ENCODE measurements around the gene CPSF6.
"Not testable (repeated sequence)": the region's sequence is repeated elsewhere in the genome, so short reads cannot be mapped to it uniquely, and the experiment has no call there.

CPSF6 gene

DNA sequence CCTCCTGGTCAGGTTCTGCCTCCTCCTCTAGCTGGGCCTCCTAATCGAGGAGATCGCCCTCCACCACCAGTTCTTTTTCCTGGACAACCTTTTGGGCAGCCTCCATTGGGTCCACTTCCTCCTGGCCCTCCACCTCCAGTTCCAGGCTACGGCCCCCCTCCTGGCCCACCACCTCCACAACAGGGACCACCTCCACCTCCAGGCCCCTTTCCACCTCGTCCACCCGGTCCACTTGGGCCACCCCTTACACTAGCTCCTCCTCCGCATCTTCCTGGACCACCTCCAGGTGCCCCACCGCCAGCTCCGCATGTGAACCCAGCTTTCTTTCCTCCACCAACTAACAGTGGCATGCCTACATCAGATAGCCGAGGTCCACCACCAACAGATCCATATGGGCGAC, 19.3 kb downstream of the CPSF6 start:
- no peak for DNase-seq (ENCODE audit: low read depth)
- TF ChIP-seq, protein P1, sequence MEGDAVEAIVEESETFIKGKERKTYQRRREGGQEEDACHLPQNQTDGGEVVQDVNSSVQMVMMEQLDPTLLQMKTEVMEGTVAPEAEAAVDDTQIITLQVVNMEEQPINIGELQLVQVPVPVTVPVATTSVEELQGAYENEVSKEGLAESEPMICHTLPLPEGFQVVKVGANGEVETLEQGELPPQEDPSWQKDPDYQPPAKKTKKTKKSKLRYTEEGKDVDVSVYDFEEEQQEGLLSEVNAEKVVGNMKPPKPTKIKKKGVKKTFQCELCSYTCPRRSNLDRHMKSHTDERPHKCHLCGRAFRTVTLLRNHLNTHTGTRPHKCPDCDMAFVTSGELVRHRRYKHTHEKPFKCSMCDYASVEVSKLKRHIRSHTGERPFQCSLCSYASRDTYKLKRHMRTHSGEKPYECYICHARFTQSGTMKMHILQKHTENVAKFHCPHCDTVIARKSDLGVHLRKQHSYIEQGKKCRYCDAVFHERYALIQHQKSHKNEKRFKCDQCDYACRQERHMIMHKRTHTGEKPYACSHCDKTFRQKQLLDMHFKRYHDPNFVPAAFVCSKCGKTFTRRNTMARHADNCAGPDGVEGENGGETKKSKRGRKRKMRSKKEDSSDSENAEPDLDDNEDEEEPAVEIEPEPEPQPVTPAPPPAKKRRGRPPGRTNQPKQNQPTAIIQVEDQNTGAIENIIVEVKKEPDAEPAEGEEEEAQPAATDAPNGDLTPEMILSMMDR (IDR thresholded peaks at IDR 0.05; ENCODE audit: control insufficient read depth, insufficient read depth, low read depth, low read length, missing control alignments), result no peak
- no peak overlapping the region for H3K4me3 ChIP-seq (ENCODE audit: control insufficient read depth, low read depth, low read length)

DNA sequence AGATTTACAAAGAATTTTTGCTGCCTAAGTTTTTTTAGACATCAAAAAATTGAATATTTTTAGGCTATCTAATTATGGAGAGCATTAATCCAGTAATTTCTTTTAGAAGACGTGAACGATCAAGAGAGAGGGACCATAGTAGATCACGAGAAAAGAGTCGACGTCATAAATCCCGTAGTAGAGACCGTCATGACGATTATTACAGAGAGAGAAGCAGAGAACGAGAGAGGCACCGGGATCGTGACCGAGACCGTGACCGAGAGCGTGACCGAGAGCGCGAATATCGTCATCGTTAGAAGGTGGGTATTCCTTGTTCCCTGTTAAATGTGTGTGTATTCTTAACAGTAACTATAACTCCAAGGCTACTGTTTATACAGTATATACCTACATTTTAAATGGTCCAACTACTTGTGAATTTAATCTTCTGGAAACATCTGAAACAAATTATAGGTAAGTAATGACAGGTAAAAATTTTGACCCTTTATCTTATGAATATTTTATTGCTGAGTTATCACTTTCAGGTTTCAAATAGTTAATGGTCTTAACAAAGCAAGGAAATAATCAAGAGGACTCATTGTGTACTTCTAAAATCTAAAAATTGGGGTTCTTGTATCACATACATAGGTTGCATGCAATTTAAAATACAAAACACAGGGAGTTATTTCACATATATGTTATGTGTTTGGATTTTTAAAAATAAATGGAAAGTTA, 23.1 kb downstream of the CPSF6 start:
- H3K4me3 ChIP-seq (ENCODE audit: control insufficient read depth, low read depth, low read length), result no peak overlapping the region
- DNase-seq (ENCODE audit: low read depth), result no peak
- TF ChIP-seq, protein P1 (IDR thresholded peaks at IDR 0.05; ENCODE audit: control insufficient read depth, insufficient read depth, low read depth, low read length, missing control alignments), result no peak

DNA sequence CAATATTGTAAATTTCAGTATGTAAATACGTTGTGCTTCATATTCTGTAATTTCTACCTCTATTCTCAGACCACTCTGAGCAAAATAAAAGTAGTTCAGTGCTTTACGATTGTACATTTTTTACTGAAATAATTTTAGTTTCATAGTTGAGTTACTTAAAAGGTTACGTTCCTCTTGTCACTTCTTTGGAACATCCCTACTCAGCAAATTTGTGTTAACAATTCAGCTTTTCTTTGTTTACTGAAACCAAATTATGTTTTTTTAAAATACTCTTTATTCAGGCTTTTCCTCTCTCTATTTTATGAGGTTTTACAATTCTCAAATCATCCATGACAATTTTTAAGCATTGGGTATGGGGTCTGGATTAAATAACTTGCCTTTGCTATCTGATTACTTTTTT, 25.8 kb downstream of the CPSF6 start:
- TF ChIP-seq, protein P1 (IDR thresholded peaks at IDR 0.05; ENCODE audit: control insufficient read depth, insufficient read depth, low read depth, low read length, missing control alignments), result no peak
- no peak overlapping the region for H3K4me3 ChIP-seq (ENCODE audit: control insufficient read depth, low read depth, low read length)
- DNase-seq (ENCODE audit: low read depth), result no peak

DNA sequence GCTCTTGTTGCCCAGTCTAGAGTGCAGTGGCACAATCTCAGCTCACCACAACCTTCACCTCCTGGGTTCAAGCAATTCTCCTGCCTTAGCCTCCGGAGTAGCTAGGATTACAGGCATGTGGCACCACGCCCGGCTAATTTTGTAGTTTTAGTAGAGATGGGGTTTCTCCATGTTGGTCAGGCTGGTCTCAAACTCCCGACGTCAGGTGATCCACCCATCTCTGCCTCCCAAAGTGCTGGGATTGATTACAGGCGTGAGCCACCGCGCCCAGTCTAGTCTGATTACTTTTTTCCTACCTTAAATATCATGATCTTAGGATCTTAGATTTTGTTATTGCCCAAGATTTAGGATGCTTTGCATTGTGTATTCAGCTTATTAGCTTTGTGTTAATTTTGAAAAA, 26.3 kb downstream of the CPSF6 start:
- H3K4me3 ChIP-seq (ENCODE audit: control insufficient read depth, low read depth, low read length); DNase-seq (ENCODE audit: low read depth): not testable (repeated sequence)

DNA sequence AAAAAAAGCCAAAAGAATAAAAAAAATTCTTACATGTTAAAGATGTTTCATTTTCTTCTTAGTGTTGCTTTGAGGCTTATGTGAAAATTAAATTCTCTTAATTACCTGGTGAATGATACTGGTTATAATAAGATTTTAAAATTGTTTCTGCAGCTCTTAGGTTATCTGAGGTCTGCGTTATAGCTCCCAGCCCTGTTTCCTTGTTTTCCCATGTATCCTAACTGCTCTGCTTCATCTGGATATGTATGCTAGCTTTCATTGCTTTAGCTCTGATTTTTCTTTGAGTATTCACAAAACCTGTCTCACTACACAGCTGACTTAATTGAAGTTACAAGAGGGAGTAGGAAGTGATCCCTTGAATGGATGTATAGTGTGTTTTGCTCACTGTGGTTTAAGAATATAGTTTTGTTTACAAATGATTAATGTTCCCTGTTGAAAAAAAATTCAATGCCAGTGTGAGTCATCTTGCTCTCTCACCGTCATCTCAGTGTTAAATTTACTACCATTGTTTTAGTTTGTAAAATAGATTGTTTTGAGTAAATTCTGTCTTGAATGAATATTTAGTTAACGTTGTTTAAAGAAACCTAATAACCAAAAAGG, 26.8 kb downstream of the CPSF6 start:
- no peak for DNase-seq (ENCODE audit: low read depth)
- H3K4me3 ChIP-seq (ENCODE audit: control insufficient read depth, low read depth, low read length), result no peak overlapping the region
- TF ChIP-seq, protein P1 (IDR thresholded peaks at IDR 0.05; ENCODE audit: control insufficient read depth, insufficient read depth, low read depth, low read length, missing control alignments), result no peak

DNA sequence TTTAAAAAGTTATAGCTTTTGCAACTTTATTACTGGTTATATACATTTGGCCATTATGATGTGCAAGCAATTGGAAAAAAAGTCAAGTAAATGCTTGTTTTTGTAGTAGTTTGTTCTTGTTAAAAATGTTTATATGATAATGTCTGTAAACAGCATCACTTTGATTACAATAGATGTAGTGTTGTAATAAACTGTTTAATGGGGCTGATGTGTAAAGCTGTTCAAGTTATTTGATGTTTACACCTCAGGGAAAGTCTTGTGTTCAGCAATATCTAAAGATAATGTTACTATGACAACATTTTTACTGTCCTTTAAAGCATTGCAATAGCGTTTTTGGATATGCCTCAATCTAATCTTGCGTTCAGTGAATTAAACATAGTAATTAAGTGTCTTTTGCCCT, 30.4 kb downstream of the CPSF6 start:
- DNase-seq (ENCODE audit: low read depth), result no peak
- H3K4me3 ChIP-seq (ENCODE audit: control insufficient read depth, low read depth, low read length), result no peak overlapping the region
- TF ChIP-seq, protein P1 (IDR thresholded peaks at IDR 0.05; ENCODE audit: control insufficient read depth, insufficient read depth, low read depth, low read length, missing control alignments), result no peak

DNA sequence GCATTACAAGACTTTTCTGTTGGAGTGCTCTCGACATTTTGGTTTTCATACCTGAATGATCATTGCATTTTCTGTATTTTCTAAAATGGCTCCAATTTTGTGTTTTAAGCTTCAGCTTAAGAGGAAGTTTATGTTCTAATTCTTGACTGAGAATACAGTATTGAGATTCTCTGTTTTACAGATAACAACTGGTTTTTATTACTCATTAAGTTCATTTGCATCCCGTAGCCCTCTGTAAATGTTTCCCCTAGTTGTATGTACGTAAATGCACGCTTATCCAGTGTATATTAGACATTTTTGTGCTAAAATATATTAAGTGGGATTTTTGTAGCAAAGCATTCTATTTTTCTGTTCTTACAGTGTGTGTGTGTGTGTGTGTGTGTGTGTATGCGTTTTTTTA, 33.1 kb downstream of the CPSF6 start:
- TF ChIP-seq, protein P1 (IDR thresholded peaks at IDR 0.05; ENCODE audit: control insufficient read depth, insufficient read depth, low read depth, low read length, missing control alignments), result no peak
- no peak for DNase-seq (ENCODE audit: low read depth)
- H3K4me3 ChIP-seq (ENCODE audit: control insufficient read depth, low read depth, low read length), result no peak overlapping the region
